Stimulated activated CD4-positive, alpha-beta T cell treated with anti-CD3 and anti-CD28 coated beads, Interleukin-15, amount 100 ng/mL, for 24 hours (primary cell): Measurements from ENCODE around the gene BBLN.
"Not testable (repeated sequence)": the region's sequence is repeated elsewhere in the genome, so short reads cannot be mapped to it uniquely, and the experiment has no call there.

ENCODE experiments used
- DNase-seq: peaks from one replicate; pipeline ENCODE4 v3.0.0-alpha.2; 2020

The BBLN gene

GRCh38 chr9:128159784-128160602 is at the start of gene BBLN:
BBLN (plus strand) TSS chr9:128160265; CDS start chr9:128160408, 143 bp downstream.
- peak; percentile 97 for DNase-seq

DNA sequence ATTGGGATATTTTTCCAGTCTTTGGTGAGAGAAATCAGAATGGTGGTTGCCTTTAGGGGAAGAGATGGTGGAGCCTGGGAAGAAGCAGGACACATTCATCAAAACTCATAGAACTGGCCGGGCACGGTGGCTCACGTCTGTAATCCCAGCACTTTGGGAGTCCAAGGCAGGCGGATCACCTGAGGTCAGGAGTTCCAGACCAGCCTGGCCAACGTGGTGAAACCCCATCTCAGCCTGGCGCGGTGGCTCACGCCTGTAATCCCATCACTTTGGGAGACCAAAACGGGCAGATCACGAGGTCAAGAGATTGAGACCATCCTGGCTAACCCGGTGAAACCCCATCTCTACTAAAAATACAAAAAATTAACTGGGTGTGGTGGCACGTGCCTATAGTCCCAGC is 48.3 kb upstream of the BBLN start:
- DNase-seq: not testable (repeated sequence)

GRCh38 chr9:128113526-128114325 is 46.3 kb upstream of the BBLN start:
- no peak for DNase-seq

DNA sequence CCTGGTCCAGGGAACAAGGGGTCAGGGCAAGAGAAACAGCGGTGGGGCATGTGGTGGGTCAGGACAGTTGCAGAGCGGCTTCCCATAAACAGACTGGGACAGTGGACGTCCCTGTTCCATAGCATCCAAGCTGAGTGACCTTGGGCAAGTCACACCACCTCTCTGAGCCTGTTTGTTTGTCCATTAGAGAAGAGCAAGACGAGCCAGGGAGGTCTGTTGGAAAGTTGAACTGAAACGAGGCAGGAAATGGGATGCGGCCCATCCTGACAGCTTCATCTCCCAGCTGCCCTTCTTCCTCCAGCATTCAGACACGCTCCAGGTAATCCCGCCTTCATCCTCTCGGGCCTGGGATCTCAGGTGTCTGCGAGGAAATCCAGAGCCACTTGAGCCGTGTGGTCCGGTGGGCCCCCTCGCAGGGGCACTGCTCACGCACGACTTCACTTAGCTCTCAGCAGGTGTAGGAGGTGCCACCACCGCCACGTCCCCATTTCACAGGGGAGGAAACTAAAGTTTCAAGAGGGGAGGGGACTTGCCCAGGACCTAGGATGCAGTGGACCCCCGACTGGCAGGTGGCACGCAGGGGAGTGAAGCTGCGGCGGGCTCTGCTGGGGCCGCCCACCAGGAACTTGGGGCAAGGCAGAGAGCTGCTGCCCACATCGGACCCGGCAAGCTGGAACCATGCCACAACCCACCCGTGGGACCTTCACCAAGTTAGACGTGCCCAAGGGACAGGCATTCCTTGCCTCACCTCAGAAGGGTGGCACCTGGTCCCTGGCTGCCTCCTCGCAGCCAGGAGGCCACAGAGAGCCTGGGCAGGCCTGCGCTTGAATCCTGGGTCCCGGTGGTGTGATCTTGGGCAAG is 45.5 kb upstream of the BBLN start:
- no peak for DNase-seq

DNA sequence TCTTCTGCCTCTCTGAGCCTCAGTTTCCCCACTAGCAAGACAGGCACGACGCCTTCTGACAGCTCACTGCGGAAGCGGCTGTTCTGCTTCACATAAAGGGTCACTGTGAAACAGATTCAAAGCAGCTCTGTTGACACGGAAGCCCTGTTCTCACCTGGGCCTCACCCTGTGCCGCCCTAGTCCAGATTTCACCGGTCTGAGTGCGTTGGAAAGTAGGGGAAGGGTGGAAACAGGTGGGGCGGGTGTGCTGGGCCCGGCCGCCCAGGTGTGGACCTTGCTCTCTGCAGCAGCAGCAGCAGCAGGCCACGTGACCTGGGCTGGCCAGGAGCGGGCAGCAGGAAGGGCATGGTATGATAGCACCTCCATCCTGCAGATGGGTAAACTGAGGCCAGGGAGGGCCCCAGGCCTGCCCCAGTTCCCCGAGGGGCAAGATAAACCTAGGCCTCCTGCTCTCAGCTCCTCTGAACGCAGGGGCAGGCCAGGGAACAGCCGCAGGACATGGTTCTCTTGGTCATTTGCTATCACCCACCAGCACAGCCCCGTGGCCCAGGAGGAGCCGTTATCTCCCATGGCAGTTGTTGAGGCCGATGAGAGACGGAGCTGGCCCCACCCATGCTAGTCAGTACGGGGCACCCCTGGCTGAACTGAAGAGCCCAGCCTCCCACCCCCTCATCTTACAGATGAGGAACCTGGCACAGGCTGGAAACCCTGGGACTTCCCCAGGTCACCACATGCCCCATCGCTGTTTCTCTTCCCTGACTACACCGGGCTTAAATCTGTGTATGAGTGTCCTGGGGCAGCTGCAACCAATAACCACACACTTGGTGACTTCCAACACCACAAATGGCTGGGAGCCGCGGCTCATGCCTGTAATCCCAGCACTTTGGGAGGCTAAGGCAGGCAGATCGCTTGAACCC is 44.6 kb upstream of the BBLN start:
- peak; percentile 26 for DNase-seq

DNA sequence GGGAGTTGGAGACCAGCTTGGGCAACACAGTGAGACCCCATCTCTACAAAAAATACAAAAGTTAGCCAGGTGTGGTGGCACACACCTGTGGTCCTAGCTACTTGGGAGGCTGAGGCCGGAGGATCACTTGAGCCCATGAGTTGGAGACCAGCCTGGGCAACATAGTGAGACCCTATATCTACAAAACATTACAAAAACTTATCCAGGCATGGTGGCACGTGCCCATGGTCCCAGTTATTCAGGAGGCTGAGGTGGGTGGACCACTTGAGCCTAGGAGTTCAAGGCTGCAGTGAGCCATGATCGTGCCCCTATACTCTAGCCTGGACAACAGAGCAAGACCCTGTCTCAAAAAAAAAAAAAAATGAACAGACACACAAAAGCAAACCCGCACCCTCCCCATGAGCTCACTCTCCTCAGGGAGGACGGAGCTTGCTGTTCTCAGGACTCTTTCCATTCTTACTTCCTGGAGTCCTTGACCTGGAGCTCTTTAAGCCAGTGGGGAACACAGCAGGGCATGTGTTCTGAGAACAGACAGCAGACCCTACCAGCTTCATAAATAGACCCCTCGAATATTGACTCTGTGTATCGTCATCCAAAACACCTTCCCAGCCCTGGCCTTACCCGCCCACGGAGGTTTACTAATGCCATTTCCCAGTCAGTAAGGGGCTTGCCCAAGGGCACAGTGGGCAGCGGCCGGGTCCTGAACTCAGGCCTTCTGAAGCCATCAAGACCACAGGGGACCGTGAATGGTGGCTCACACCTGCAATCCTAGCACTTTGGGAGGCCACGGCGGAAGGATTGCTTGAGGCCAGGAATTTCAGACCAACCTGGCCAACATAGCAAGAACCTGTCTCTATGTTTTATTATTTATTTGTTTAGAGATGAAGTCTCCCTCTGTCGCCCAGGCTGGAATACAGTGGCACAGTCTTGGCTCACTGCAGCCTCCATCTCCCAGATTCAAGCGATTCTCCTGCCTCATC is 43.7 kb upstream of the BBLN start:
- no peak for DNase-seq

DNA sequence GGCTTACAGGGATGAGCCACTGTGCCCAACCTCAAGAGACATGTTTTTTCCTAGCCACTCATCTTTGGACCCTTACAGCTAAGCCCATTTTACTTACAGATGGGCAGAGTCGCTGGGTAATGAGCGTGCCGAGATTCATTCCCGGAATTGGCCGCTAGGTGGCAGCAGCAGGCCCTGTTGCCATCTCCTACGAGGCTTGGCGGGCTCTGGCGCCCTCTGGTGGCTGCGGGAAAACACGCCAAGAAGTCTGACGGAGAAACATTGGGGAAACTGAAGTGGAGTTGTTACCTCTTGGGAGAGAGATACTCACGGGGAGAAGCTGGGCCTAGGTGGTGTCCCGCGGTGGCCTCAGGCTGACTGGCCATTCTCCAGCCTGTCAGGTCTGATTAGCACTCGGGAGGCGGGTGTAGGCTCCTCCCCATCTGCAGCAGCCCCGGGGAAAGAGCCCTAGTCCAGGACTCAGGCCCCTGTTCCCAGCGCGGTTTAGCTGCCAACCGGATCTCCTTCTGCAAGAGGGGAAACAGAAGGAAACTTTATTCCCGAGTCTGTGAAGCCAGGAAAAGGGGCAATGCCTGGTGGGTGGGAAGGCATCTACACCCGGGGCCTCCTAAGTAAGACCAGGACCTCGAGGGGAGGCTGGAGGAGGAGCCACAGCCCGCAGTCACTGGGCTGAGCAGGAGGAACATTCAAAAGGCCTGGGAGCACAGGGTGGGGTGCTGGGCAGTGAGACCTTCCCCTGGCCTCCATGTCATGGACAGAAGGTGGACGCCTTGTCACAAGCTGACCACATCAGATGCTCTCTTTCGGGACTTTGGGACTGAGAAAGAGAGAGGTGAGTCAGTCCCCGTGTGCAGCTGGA is 42.2 kb upstream of the BBLN start:
- DNase-seq: peak; percentile 98

DNA sequence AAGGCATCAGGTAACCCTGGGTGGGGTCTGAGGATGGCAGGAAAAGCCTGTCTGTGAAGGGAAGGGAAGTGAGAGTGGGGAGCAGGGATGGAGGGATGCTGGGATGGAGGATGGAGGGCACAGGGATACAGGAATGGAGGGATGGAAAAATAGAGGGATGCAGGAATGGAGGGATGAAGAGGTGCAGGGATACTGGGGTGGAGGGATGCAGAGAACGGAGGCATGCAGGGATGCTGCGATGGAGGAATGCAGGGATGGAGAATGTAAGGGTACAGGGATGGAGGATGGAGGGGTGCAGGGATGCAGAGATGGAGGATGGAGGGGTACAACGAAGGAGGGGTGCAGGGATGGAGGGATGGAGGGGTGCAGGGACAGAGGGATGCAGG is 41.6 kb upstream of the BBLN start:
- no peak for DNase-seq

DNA sequence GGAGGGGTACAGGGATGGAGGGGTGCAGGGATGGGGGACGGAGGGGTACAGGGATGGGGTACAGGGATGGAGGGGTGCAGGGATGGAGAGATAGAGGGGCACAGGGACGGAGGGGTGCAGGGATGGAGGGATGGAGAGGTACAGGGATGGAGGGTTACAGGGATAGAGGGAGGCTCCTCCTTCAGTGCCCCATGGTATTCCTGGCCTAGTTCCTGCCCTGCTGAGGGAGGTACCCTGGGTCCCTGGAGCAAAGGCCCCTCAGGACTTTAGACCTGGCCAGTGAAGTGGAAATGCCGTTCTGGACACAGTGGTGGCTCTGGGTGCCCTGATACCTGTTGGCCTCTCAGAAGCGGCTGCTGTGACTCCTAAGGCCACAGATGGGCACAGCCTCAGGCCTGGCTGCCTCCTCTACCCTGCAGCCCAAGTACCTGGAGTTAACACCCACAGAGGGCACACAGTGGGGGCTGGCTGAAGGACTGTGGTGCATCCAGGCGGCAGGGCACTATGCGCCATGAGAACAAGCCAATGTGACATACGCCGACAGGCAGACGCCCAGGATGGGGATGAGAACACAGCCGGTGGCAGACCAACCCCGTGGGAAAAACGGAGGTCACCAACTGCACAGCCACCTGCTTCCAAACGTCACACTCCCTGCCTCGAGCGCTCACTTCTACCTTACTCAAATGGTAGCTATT is 40.9 kb upstream of the BBLN start:
- DNase-seq: no peak

DNA sequence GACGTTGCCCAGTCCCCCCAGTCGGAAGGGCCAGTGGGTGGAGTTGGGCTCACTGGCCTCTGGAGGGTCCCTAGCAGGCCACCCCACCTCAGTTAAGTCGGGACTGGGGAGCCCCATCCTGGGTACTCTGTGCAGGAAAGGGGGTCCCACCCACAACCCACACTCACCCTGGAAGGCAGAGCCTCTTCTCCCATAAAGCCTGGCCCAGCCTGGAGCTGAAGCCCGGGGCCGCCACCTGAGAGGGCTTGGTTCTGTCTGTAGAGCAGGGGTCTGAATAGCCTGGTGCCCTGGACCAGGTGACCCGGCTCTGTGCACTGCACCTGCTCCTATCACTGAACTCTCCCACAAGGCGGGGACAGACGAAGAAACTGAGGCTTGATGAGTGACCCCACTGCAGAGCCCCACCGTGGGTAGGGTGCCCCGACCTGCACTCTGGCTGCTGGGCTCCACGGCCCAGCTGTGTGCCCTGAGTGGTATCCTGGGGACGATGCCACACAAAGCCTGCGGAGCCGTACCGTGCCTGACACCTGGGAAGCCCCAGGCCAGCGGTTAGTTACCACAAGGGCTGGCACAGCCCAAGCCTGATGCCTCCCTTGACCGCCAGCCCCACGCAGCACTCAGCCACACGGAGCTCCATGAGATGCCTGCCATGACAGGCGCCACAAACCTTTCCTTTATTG is 39.9 kb upstream of the BBLN start:
- DNase-seq: no peak

DNA sequence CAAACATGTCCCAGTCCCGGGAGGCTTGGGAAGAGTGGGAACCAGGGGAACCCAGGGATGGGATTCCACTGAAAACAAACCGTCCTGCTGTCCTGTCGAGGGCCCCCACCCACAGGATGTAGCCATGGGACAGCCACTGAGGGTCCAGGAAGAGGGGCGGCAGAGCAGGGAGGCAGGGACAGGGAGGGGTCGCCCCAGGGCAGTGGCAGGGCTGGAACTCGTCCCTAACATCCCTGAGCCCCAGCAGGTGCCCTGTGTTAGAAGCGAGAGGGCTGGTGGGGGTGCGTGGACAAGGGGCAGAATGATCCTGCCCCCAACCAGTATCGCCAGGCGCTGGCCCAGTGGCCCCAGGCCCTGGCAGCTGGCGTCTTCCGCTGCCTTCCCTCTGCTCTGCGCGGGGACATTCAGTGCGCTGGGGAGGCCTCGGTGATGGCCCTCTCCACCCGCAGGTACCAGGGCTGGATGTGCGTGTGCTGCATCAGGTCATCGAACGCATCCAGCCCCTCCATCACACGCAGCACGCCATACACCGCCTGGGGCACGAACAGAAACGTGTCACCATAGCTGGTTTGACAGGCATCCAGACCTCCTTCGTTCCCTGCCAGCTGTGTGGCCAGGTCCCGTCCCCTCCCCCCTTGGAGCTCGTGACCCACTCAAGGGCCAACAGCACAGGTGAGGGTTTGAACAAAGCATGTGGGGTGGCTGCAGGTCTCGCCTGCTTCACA is 39.2 kb upstream of the BBLN start:
- no peak for DNase-seq

DNA sequence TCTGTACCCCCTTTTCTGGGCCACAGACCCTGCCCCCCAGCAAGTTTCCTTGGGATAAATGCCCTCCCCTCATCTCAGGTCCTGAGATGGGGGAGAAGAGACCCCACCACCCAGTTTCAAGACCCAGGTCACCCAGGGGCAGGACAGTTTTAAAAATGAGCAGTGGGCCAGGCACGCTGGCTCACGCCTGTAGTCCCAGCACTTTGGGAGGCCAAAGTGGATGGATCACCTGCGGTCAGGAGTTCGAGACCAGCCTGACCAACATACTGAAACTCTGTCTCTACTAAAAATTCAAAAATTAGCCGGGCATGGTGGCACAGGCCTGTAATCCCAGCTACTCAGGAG is 38.6 kb upstream of the BBLN start:
- no peak for DNase-seq

- DNase-seq: no peak
These were observed 37.9 kb upstream of the BBLN start for GRCh38 chr9:128121924-128122808.

GRCh38 chr9:128122809-128123175 is 37.3 kb upstream of the BBLN start:
- DNase-seq: no peak

- no peak for DNase-seq
These were observed 36.5 kb upstream of the BBLN start for GRCh38 chr9:128123451-128124080.

- DNase-seq: no peak
These were observed 35.6 kb upstream of the BBLN start for GRCh38 chr9:128124451-128124850.
